ENCODE data around the gene TOP2B.

DNA sequence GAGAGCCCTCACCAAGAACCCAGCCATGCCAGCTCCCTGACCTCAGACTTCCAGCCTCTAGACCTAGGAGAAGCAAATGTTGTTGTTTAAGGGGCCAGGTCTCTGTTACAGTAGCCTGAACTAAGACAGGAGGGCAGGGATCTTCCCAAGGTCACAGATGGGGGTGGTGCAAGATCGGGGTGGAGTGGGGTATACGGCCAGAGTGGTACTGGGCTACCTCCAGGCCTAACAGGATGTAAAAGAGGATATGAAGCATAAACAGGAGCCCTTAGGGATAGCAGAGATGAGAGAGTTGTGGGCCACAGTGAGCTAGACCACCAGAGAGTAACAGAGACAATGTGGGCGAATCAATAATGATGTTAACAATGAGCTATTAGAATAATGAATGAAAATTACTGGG lies 82.9 kb downstream of the TOP2B start:
- TF ChIP-seq, protein P1, sequence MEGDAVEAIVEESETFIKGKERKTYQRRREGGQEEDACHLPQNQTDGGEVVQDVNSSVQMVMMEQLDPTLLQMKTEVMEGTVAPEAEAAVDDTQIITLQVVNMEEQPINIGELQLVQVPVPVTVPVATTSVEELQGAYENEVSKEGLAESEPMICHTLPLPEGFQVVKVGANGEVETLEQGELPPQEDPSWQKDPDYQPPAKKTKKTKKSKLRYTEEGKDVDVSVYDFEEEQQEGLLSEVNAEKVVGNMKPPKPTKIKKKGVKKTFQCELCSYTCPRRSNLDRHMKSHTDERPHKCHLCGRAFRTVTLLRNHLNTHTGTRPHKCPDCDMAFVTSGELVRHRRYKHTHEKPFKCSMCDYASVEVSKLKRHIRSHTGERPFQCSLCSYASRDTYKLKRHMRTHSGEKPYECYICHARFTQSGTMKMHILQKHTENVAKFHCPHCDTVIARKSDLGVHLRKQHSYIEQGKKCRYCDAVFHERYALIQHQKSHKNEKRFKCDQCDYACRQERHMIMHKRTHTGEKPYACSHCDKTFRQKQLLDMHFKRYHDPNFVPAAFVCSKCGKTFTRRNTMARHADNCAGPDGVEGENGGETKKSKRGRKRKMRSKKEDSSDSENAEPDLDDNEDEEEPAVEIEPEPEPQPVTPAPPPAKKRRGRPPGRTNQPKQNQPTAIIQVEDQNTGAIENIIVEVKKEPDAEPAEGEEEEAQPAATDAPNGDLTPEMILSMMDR (conservative IDR thresholded peaks at IDR 0.05; ENCODE audit: low read length), result no peak
- TF ChIP-seq EZH2phosphoT487 (IDR thresholded peaks at IDR 0.05; ENCODE audit: borderline replicate concordance), result no peak
